Endothelial cell of umbilical vein (primary cell): ENCODE measurements around the gene EHMT1. TPM values are rescaled to one million over a fixed set of nuclear protein-coding genes. Genes with fewer than 3 reads are reported as not detected.

Experiments
- BruUV-seq: library from RNA; stranded (reverse); fragments of 400-500 nt; replicated peaks from 2 replicates; lab custom pipeline; 2021; lab: Mats Ljungman, UMichigan
- CTCF ChIA-PET: fragments of 300-600, 350-600 bp; sonication (Branson Sonifier 250); formaldehyde crosslinking; loops from one replicate; lab custom pipeline; 2021; ENCODE audit warnings: antibody characterized with exemption, inconsistent platforms; lab: Charles Lee
- POLR2A ChIA-PET: fragments of 300-600, 350-600 bp; sonication (Branson Sonifier 250); formaldehyde crosslinking; loops from one replicate; lab custom pipeline; 2021; ENCODE audit warnings: antibody characterized with exemption, inconsistent platforms; lab: Charles Lee
- DNase-seq: peaks from one replicate; pipeline ENCODE4 v3.0.0-alpha.2; 2011; ENCODE audit warnings: low read depth, low spot score
- FAIRE-seq: peaks from 2 replicates; lab custom pipeline; 2011; peaks lifted over from hg19 to GRCh38; lab: Jason Lieb, UNC
- H2AFZ ChIP-seq: 2 replicates; pipeline ENCODE4 v1.6.0; 2012; ENCODE audit warnings: low read depth, low read length, control low read depth, inconsistent platforms
- H3K27ac ChIP-seq: 2 replicates; pipeline ENCODE4 v1.5.1; 2011; ENCODE audit warnings: low read depth, mild to moderate bottlenecking, control low read depth, low read length, moderate library complexity; ENCODE audit not compliant: insufficient read depth
- H3K27me3 ChIP-seq, 2 experiments: 2 replicates each; pipeline versions ENCODE4 v1.6.0 to v1.6.1; 2011; ENCODE audit warnings: low read length in 2 of 2, mixed read lengths in 1 of 2; ENCODE audit not compliant: control insufficient read depth in 2 of 2, insufficient read depth in 2 of 2
- H3K36me3 ChIP-seq, 2 experiments: 2 replicates in 1 of 2; 3 replicates in 1 of 2; pipeline ENCODE4 v1.5.1; 2011; ENCODE audit warnings: low read length in 2 of 2, mild to moderate bottlenecking in 1 of 2, moderate library complexity in 1 of 2; ENCODE audit not compliant: control insufficient read depth in 2 of 2, insufficient read depth in 2 of 2; ENCODE audit errors: extremely low read depth in 1 of 2
- H3K4me1 ChIP-seq: 3 replicates; pipeline ENCODE4 v1.5.1; 2011; ENCODE audit warnings: mild to moderate bottlenecking, low read length; ENCODE audit not compliant: control insufficient read depth, insufficient read depth; ENCODE audit errors: extremely low read depth
- H3K4me2 ChIP-seq: 2 replicates; pipeline ENCODE4 v1.6.1; 2011; ENCODE audit warnings: low read length, control low read depth, mixed read lengths; ENCODE audit not compliant: insufficient read depth
- H3K4me3 ChIP-seq, 3 experiments: fragments of 200-600 bp in 1 of 3; sonication (generic), shearing (Covaris generic) in 1 of 3; replicated peaks in 1 of 3; 2 replicates each; pipeline ENCODE4 v1.5.1; 2011 to 2016; ENCODE audit warnings: control low read depth in 3 of 3, low read length in 3 of 3, mild to moderate bottlenecking in 2 of 3, inconsistent platforms in 1 of 3, low read depth in 1 of 3, moderate library complexity in 1 of 3; ENCODE audit not compliant: insufficient read depth in 1 of 3
- H3K79me2 ChIP-seq: 2 replicates; pipeline ENCODE4 v1.6.0; 2012; ENCODE audit warnings: low read length, inconsistent platforms; ENCODE audit not compliant: control insufficient read depth, insufficient read depth
- H3K9ac ChIP-seq: replicated peaks from 2 replicates; pipeline ENCODE3; 2011; ENCODE audit warnings: low read length, control low read depth; ENCODE audit not compliant: insufficient read depth; ENCODE audit errors: extremely low read depth
- H3K9me1 ChIP-seq: replicated peaks from 3 replicates; pipeline ENCODE4 v1.6.0; 2011; ENCODE audit warnings: mild to moderate bottlenecking, low read length; ENCODE audit not compliant: control insufficient read depth, insufficient read depth; ENCODE audit errors: extremely low read depth
- H3K9me3 ChIP-seq: replicated peaks from 2 replicates; pipeline ENCODE4 v1.5.1; 2012; ENCODE audit warnings: low read length, inconsistent platforms; ENCODE audit not compliant: control insufficient read depth, insufficient read depth
- H4K20me1 ChIP-seq: replicated peaks from 2 replicates; pipeline ENCODE3; 2011; ENCODE audit warnings: mild to moderate bottlenecking, low read length; ENCODE audit not compliant: control insufficient read depth, insufficient read depth; ENCODE audit errors: extremely low read depth
- CTCF ChIP-seq, 2 donors: IDR thresholded peaks; 1 replicate in 1 of 2; 2 replicates in 1 of 2; pipeline ENCODE4 v1.5.1; 2011; ENCODE audit warnings: low read length in 2 of 2, mild to moderate bottlenecking in 2 of 2, moderate library complexity in 2 of 2, control low read depth in 1 of 2, inconsistent platforms in 1 of 2, low read depth in 1 of 2; ENCODE audit not compliant: insufficient read depth in 1 of 2; ENCODE audit errors: extremely low read depth in 1 of 2
- EZH2 ChIP-seq: IDR thresholded peaks from 2 replicates; pipeline ENCODE4 v1.6.1; 2012; ENCODE audit warnings: borderline replicate concordance, low read depth, mild to moderate bottlenecking, moderate library complexity, low read length, inconsistent platforms; ENCODE audit not compliant: severe bottlenecking
- FOS ChIP-seq: IDR thresholded peaks from 2 replicates; pipeline ENCODE4 v1.6.1; 2011; ENCODE audit warnings: mild to moderate bottlenecking, low read length, moderate library complexity, borderline replicate concordance; ENCODE audit not compliant: insufficient read depth
- GATA2 ChIP-seq: IDR thresholded peaks from 2 replicates; pipeline ENCODE4 v1.7.0; 2011; ENCODE audit warnings: low read depth, mild to moderate bottlenecking, moderate library complexity, mixed read lengths, low read length; ENCODE audit not compliant: insufficient read length, insufficient read depth
- JUN ChIP-seq: IDR thresholded peaks from 2 replicates; pipeline ENCODE4 v1.6.1; 2011; ENCODE audit warnings: borderline replicate concordance, low read depth; ENCODE audit not compliant: insufficient read length, insufficient read depth
- MAX ChIP-seq: IDR thresholded peaks from 2 replicates; pipeline ENCODE4 v1.6.1; 2011; ENCODE audit not compliant: insufficient read depth, insufficient read length
- MYC ChIP-seq: IDR thresholded peaks from one replicate; pipeline ENCODE4 v1.6.1; 2011; ENCODE audit warnings: mild to moderate bottlenecking, low read depth, low read length
- POLR2A ChIP-seq: IDR thresholded peaks from 2 replicates; pipeline ENCODE4 v1.6.1; 2012; ENCODE audit warnings: low read depth, mild to moderate bottlenecking, control low read depth, low read length
- POLR2AphosphoS5 ChIP-seq: IDR thresholded peaks from 2 replicates; pipeline ENCODE4 v1.6.1; 2012; ENCODE audit warnings: low read depth, mild to moderate bottlenecking, control low read depth, low read length, moderate library complexity; ENCODE audit not compliant: insufficient read depth
- dilution Hi-C: fragments of 300-500 bp; cut with MboI; formaldehyde crosslinking; loops from one replicate; pipeline ENCODE4 v1.15.0; 2019; ENCODE audit warnings: low sequenced_read_pairs; ENCODE audit not compliant: extremely low pct_ligation_motif_present
- intact Hi-C: fragments of 100-400 bp; cut with micrococcal nuclease; formaldehyde crosslinking; loops from one replicate; pipeline ENCODE4 v1.10.0; 2022
- polyA plus RNA-seq, 4 experiments: library from polyadenylated mRNA; depleted of rRNA in 3 of 4; stranded (reverse) in 3 of 4; unstranded in 1 of 4; fragments of >200 nt; gene quantifications; 2 replicates each; pipeline versions ENCODE4 v1.2.1 to v1.2.3, GENCODE V29; 2011 to 2012; ENCODE audit warnings: missing spikeins in 1 of 4
- total RNA-seq: library from RNA; stranded (reverse); gene quantifications from 2 replicates; pipeline ENCODE4 v1.2.3, GENCODE V29; 2021

Gene EHMT1
- total and polyA plus RNA-seq, 2 donors (not counting 3 experiments of a cell fraction or from before 2014, with no cell fraction given), result 48.2 to 104 TPM

- Histone ChIP-seq H3K9ac (no peak overlapping the region), H3K4me2 (no peak overlapping the region), H3K79me2 (no peaks in the 10 kb centered on the region), H3K9me3 (no peaks in the 10 kb centered on the region), H2AFZ (no peak overlapping the region), H3K9me1 (no peaks in the 10 kb centered on the region), H3K27me3 (no peaks in the 10 kb centered on the region), H3K36me3 (peaks cover 5 to 29% of the 10 kb centered on the region in 2 experiments), H4K20me1 (no peaks in the 10 kb centered on the region), H3K4me1 (no peaks in the 10 kb centered on the region), H3K27ac (no peak overlapping the region), H3K4me3 (no peak overlapping the region)
- intact Hi-C loops, result no loop called here
- no peak for DNase-seq
- ChIA-PET POLR2A (no interaction called here), CTCF (interaction anchor here (1.6 kb wide), 1 partner anchor 92 kb away, joined by 4 read pairs; no protein-coding TSS in a partner anchor)
- TF ChIP-seq MYC (no peak), JUN (no peak), EZH2 (no peak), GATA2 (no peak), POLR2A (no peak), POLR2AphosphoS5 (no peak), FOS (no peak), MAX (no peak), CTCF (IDR thresholded peaks at IDR 0.05; ENCODE audit: extremely low read depth in 1 of 2, insufficient read depth in 1 of 2, low read depth in 1 of 2, low read length in 2 of 2) (no peak)
- dilution Hi-C loops, result no loop called here
- no TSS peak for BruUV-seq
- no peak for FAIRE-seq
Measured at GRCh38 chr9:137764981-137765380, 146.2 kb downstream of the EHMT1 start.
